H1 (cell line): Measurements from ENCODE around the gene TRABD2B. TPM values are rescaled to one million over a fixed set of nuclear protein-coding genes. Genes with fewer than 3 reads are reported as not detected.

Source experiments
- JUN ChIP-seq: IDR thresholded peaks from 2 replicates; pipeline ENCODE4 v1.6.1; 2011; ENCODE audit warnings: low read depth, mild to moderate bottlenecking, improper control_type of control experiment, low read length
- SIN3A ChIP-seq, 2 experiments: IDR thresholded peaks in 1 of 2; conservative IDR thresholded peaks in 1 of 2; 2 replicates each; pipeline ENCODE4 v1.6.1; 2011 to 2012; ENCODE audit warnings: low read length in 2 of 2, improper control_type of control experiment in 1 of 2, low read depth in 1 of 2, mild to moderate bottlenecking in 1 of 2
- SP4 ChIP-seq: IDR thresholded peaks from 2 replicates; pipeline ENCODE4 v1.6.1; 2012; ENCODE audit warnings: low read length, inconsistent platforms
- TCF12 ChIP-seq: IDR thresholded peaks from 2 replicates; pipeline ENCODE4 v1.6.1; 2011; ENCODE audit warnings: low read depth, mild to moderate bottlenecking, low read length
- polyA plus RNA-seq, 7 experiments: library from polyadenylated mRNA; depleted of rRNA in 3 of 7; stranded (reverse) in 5 of 7; unstranded in 2 of 7; fragments of >200 nt in 5 of 7; fragments of 200-250 nt in 2 of 7; gene quantifications; 1 replicate in 5 of 7; 2 replicates in 1 of 7; 4 replicates in 1 of 7; pipeline versions ENCODE4 v1.2.1 to v1.2.3, GENCODE V29; 2011 to 2013; ENCODE audit warnings: missing spikeins in 2 of 7, mixed read lengths in 2 of 7
- total RNA-seq: library from RNA; stranded (reverse); fragmentation: NEBNext Ultra II Directional; extraction: Animal tissue kit (Norgen Biotek cat#: 25700); gene quantifications from 2 replicates; pipeline ENCODE4 v1.2.1, GENCODE V29; 2021
- TF ChIP-seq, protein P1 (sequence below), 3 experiments: IDR thresholded peaks; 1 replicate in 2 of 3; 2 replicates in 1 of 3; pipeline versions ENCODE4 v1.5.1 to v1.6.1; 2011; ENCODE audit warnings: low read length in 3 of 3, mild to moderate bottlenecking in 3 of 3, inconsistent platforms in 2 of 3, low read depth in 1 of 3, moderate library complexity in 1 of 3; ENCODE audit not compliant: insufficient read depth in 1 of 3; ENCODE audit errors: control extremely low read depth in 1 of 3

The TRABD2B gene
- total and polyA plus RNA-seq, 2 of the 8 experiments (the other 6 are each of a cell fraction or from before 2014, with no cell fraction given), result 0.95 to 3.4 TPM

GRCh38 chr1:47814612-47815395 is 182.4 kb downstream of the TRABD2B start (continued):
- TF ChIP-seq, protein P1, sequence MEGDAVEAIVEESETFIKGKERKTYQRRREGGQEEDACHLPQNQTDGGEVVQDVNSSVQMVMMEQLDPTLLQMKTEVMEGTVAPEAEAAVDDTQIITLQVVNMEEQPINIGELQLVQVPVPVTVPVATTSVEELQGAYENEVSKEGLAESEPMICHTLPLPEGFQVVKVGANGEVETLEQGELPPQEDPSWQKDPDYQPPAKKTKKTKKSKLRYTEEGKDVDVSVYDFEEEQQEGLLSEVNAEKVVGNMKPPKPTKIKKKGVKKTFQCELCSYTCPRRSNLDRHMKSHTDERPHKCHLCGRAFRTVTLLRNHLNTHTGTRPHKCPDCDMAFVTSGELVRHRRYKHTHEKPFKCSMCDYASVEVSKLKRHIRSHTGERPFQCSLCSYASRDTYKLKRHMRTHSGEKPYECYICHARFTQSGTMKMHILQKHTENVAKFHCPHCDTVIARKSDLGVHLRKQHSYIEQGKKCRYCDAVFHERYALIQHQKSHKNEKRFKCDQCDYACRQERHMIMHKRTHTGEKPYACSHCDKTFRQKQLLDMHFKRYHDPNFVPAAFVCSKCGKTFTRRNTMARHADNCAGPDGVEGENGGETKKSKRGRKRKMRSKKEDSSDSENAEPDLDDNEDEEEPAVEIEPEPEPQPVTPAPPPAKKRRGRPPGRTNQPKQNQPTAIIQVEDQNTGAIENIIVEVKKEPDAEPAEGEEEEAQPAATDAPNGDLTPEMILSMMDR (IDR thresholded peaks at IDR 0.05; ENCODE audit: control extremely low read depth in 1 of 3, insufficient read depth in 1 of 3, low read depth in 1 of 3, low read length in 3 of 3), result no peak
- no peak for TF ChIP-seq JUN
- no peak for TF ChIP-seq SP4
- TF ChIP-seq TCF12, result no peak
- TF ChIP-seq SIN3A (conservative IDR thresholded peaks at IDR 0.05 in 1 of 2, IDR thresholded peaks at IDR 0.05 in 1 of 2; ENCODE audit: low read depth in 1 of 2, low read length in 2 of 2), result no peak
